Measurements from ENCODE around the gene SPATA9.

Gene SPATA9

GRCh38 chr5:95619514-95620029 is 63.2 kb downstream of the SPATA9 start:
- no peak for DNase-seq (ENCODE audit: low read depth)

- DNase-seq (ENCODE audit: low read depth): no peak
These were observed 63.7 kb downstream of the SPATA9 start for GRCh38 chr5:95619096-95619495.

DNA sequence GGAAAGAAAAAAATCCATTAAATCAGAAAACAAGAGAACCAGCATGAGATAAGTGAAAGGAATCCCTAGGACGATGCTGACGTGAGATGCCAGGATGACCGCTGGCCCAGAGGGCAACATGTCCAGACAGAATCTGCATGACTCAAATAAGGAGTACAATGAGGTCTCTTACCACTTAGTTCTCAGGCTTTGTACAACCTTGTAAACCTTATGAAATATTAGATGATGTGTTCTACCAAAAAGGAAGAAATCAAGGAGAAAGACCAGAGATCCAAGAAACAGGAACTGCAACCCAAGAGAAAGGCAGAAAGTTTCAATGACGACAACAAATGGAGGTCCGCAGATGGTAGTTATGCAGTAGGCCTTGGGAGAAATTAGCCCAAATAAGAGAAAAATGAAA is 65.7 kb downstream of the SPATA9 start:
- DNase-seq (ENCODE audit: low read depth): no peak

GRCh38 chr5:95615164-95615467 is 67.7 kb downstream of the SPATA9 start:
- DNase-seq (ENCODE audit: low read depth): no peak

DNA sequence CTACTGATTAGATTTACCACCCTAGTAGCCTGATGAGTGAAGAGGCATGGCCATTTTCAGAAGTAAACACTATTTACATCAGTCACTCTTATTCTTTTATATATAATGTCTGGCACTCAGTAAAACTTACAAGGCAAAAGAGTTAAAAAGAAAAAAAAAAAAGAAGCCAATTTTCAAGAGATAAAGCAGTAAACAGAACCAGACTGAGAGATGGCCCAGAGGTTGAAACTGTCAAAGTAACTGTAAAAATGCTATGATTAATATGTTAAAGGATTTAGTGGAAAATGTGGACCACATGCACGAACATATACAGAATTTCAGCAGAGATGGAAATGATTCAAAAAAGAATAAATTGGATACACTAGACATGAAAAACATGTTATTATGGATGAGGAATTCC is 69.3 kb downstream of the SPATA9 start:
- no peak for DNase-seq (ENCODE audit: low read depth)

GRCh38 chr5:95611396-95611795 is 71.4 kb downstream of the SPATA9 start:
- no peak for DNase-seq (ENCODE audit: low read depth)

DNA sequence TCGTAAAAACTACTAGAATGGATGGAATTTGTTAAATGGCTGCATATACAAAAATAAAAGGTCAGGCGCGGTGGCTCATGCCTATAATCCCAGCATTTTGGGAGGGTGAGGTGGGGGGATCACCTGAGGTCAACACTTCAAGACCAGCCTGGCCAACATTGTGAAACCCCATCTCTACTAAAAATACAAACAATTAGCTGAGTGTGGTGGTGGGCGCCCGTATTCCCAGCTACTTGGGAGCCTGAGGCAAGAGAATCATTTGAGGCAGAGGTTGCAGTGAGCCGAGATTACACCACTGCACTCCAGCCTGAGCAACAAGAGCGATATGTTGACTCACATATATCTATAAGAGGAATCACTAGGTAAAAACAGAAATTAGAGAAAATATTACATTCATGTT is 72.2 kb downstream of the SPATA9 start:
- DNase-seq (ENCODE audit: low read depth): no peak

DNA sequence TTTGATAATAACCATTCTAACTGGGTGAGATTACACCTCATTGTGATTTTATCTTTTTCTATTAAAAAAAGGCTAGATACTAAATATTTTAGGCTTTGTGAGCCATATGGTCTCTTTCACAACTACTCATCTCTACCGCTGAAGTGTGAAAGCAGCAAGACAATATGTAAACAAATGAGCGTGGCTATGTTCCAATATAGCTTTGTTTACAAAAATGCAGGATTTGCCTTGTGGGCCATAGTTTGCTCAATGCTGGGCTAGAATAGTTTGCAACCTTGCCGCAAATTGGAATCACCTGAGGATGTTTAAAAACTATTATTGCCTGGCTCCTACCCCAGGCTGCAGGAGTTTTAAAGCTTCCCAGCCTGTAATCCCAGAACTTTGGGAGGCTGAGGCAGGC is 73.1 kb downstream of the SPATA9 start:
- DNase-seq (ENCODE audit: low read depth): no peak

All from T-helper 22 cell (primary cell).